RCC 7860 (cell line): ENCODE measurements around the gene PLEKHG4.
A peak's percentile ranks its signal among the peaks of the same experiment; 100 is the strongest.

Experiments
- DNase-seq: peaks from one replicate; pipeline ENCODE4 v3.0.0-alpha.2; 2015; ENCODE audit warnings: low spot score
- FAIRE-seq: peaks from 2 replicates; lab custom pipeline; 2012; peaks lifted over from hg19 to GRCh38; lab: Jason Lieb, UNC

Gene PLEKHG4

DNA sequence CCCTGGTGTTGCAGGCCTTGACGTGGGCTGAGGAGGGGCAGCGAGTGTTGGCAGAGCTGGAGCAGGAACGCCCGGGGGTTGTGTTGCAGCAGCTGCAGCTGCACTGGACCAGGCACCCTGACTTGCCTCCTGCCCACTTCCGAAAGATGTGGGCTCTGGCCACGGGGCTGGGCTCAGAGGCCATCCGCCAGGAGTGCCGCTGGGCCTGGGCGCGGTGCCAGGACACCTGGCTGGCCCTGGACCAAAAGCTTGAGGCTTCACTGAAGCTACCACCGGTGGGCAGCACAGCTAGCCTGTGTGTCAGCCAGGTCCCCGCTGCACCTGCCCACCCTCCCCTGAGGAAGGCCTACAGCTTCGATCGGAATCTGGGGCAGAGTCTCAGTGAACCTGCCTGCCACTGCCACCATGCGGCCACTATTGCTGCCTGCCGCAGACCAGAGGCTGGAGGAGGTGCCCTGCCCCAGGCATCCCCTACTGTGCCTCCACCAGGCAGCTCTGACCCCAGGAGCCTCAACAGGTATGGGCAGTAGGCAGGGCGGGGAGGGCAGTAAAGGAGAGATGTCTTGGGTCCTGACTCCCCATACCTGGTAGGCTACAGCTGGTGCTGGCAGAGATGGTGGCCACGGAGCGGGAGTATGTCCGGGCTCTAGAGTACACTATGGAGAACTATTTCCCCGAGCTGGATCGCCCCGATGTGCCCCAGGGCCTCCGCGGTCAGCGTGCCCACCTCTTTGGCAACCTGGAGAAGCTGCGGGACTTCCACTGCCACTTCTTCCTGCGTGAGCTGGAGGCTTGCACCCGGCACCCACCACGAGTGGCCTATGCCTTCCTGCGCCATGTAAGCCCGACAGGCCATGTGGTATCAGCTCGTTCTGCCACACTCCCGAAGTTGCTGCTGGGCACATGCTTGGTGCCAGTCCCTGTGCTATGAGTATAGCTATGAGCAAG, 5.6 kb downstream of the PLEKHG4 start:
- FAIRE-seq = no peak

GRCh38 chr16:67286441-67287235, 7.3 kb downstream of the PLEKHG4 start:
- FAIRE-seq (no peak), DNase-seq (no peak)

More for the DNA sequence above, 5.6 kb downstream of the PLEKHG4 start:
- DNase-seq = no peak

DNA sequence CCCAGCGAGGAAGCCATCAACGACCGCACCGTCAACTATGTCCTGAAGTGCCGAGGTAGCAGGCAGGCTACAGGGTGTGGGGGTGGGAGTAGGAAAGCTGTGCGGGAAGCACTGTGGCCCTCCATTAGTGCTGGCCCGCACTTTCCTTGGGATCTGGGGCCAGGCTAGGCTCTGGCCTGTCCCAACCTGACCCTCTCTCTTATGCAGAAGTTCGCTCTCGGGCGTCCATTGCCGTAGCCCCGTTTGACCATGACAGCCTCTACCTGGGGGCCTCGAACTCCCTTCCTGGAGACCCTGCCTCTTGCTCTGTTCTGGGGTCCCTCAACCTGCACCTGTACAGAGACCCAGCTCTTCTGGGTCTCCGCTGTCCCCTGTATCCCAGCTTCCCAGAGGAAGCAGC, 8.6 kb downstream of the PLEKHG4 start:
- DNase-seq = no peak
- FAIRE-seq = no peak

DNA sequence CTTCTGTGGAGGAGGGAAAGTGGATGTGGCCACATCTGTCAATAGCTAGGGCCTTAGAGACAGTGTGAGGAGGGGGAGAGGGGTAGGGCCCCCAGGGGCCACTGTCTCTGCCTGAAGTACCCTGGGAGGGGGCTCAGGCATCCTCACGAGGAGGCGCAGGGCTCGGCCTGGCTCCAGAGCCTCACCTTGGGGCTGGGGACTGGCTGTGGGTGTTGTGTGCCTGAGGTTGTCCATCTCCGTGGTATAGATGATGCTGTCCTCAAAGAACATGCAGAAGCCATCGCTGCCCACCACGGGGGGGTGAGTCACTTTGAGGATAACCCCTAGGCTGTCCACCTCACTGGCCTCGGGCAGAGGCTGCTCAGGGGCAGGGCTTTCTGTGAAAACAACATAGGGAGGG, 12.1 kb downstream of the PLEKHG4 start:
- no peak for DNase-seq
- no peak for FAIRE-seq

DNA sequence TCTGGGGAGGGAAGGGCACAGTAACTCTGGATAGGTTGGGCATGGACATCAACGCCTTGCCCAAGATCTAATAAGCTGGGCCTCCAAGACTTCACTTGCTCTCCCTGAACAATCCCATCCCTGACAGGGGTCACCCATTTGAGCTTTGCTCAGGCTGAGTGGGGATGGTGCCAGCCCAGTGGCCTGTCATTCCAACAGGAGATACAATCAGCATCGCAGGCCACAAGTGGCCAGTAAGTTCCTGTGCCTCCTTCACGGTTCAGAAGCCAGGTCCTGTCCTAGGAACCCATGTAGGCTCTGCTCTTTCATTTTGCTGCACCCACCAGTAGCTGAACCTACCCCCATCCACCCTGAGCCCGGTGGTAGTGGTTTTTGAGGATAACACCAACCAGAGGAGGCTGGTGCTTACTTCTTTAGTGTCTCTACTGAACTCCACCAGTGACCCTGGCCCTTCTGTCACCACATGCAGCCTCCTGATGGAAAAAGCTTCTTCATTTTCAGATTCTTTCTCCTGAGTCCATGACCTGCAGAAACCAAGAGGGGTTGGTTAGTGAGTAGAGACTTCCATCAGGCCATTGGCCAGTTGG, 14.9 kb downstream of the PLEKHG4 start:
- no peak for FAIRE-seq

DNA sequence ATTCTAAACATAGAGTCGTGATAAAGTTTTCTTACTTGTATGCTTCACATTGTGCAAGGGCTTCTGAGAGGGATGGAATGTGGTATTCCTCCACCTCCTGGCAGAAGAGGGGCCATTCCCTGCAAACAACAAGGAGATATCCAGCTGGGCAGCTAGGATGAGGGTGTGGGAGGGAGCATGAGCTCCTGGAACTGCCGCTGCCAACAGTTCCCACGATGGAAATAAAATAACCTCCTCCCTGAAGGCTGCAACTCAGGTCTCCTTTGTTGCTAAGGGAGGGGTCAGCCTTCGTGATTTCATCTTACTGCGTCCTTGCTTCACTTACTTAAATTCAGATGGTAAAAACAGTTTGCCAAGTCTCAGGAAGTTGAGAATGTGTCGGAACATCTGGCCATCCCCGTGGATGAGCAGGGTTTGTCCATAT, 15.6 kb downstream of the PLEKHG4 start:
- FAIRE-seq (no peak), DNase-seq (no peak)

More for the DNA sequence above, 14.9 kb downstream of the PLEKHG4 start:
- no peak for DNase-seq

- no peak for DNase-seq
- no peak for FAIRE-seq
These were observed 17.1 kb downstream of the PLEKHG4 start for GRCh38 chr16:67296420-67296819.

- no peak for FAIRE-seq
- no peak for DNase-seq
These were observed 18.9 kb downstream of the PLEKHG4 start for GRCh38 chr16:67298277-67298676.

GRCh38 chr16:67299269-67299668, 19.9 kb downstream of the PLEKHG4 start:
- FAIRE-seq (no peak), DNase-seq (no peak)

GRCh38 chr16:67301080-67301782, 21.9 kb downstream of the PLEKHG4 start:
- no peak for FAIRE-seq
- no peak for DNase-seq

DNA sequence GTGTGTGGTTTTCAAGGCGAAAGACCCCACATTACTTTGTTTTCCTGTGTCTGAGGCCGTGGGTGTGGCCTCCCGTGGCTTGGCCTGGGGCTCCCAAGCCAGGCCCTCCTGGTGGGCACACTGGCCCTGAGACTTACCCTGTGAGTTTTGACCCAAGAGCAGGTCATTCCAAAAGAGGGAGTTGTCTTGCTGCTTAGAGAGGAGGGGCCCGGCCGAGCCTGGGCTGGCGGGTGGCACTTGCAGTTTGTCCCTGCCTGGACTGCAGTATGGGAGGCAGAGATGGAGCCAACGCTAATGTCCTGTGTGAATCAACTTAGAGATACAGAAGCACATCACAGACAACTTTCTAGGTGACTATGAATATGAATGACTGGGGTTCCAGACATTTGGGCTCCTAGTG, 22.7 kb downstream of the PLEKHG4 start:
- no peak for DNase-seq

GRCh38 chr16:67302970-67303369, 23.6 kb downstream of the PLEKHG4 start:
- FAIRE-seq (no peak), DNase-seq (no peak)

More for the DNA sequence above, 22.7 kb downstream of the PLEKHG4 start:
- no peak for FAIRE-seq

GRCh38 chr16:67304020-67304419, 24.7 kb downstream of the PLEKHG4 start:
- FAIRE-seq (no peak), DNase-seq (no peak)

GRCh38 chr16:67305216-67306071, 26.1 kb downstream of the PLEKHG4 start:
- no peak for DNase-seq
- FAIRE-seq = no peak

DNA sequence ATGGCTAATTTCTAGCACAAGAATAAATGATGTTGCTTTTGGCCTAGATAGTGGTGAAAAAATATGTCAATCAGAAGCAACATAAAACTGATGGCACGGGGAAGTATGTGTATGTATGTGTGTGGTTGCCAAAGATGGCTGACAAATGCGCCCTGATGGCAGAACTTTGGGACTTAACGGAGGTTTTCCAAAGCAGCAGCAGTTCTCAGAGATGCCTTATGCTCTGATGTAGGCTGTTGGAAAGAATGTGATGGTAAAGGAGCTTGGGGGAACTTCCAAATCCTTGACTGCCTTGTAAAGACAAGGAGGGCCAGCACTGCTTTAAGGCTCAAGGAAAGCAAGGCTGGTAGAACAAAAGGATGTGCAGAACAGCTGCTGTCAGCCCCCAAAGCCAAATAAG, 31.2 kb downstream of the PLEKHG4 start:
- no peak for FAIRE-seq

GRCh38 chr16:67311607-67312488, 32.5 kb downstream of the PLEKHG4 start:
- FAIRE-seq (peak; percentile 86), DNase-seq (peak; percentile 99)

More for the DNA sequence above, 31.2 kb downstream of the PLEKHG4 start:
- DNase-seq = no peak

- no peak for DNase-seq
- FAIRE-seq = no peak
These were observed 33.4 kb downstream of the PLEKHG4 start for GRCh38 chr16:67312719-67313118.

- DNase-seq (no peak), FAIRE-seq (no peak)
These were observed 38.5 kb downstream of the PLEKHG4 start for GRCh38 chr16:67317853-67318252.

- FAIRE-seq (no peak), DNase-seq (no peak)
These were observed 46.8 kb downstream of the PLEKHG4 start for GRCh38 chr16:67326115-67326471.
